ENCODE measurements around the gene HOXA6. TPM values are rescaled to one million over a fixed set of nuclear protein-coding genes. Genes with fewer than 3 reads are reported as not detected.

HOXA6 gene
- total and polyA plus RNA-seq, 9 of the 15 experiments (the other 6 are each of a cell fraction or from before 2014, with no cell fraction given), result not detected

DNA sequence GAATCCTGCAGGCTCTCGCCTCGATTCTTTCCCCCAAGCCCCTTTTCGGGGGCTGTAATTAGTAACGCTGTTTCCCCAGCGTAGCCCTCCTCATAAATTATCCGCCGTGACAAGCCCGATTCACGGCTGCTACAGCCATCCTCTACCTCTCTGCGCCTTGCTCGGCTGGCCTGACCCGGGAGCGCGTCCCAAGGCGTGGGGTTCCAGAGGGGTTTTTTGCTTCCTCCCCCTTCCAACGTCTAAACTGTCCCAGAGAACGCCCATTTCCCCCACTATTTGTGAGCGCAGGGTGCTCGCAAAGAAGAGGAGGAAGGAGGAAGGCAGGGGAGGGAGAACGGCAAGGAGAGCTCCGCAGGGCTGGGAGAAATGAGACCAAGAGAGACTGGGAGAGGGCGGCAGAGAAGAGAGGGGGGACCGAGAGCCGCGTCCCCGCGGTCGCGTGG is 5.0 kb downstream of the HOXA6 start:
- 21% methylated on average over 22 of the region's 29 CpGs for WGBS (ENCODE audit: insufficient coverage, low coverage, missing lambda C conversion rate)
- TF ChIP-seq KAT8 (IDR thresholded peaks at IDR 0.05; ENCODE audit: low read depth), result no peak
- TF ChIP-seq ARID1B (IDR thresholded peaks at IDR 0.05), result no peak
- TF ChIP-seq, protein P1, sequence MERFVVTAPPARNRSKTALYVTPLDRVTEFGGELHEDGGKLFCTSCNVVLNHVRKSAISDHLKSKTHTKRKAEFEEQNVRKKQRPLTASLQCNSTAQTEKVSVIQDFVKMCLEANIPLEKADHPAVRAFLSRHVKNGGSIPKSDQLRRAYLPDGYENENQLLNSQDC (CRISPR knock-in tag; IDR thresholded peaks at IDR 0.05), result no peak
- no peak for TF ChIP-seq ZNF140 (CRISPR knock-in tag; IDR thresholded peaks at IDR 0.05)
- no peak for TF ChIP-seq CHCHD3 (CRISPR knock-in tag; IDR thresholded peaks at IDR 0.05)
- TF ChIP-seq BCL6 (CRISPR knock-in tag; IDR thresholded peaks at IDR 0.05), result no peak
- no peak for TF ChIP-seq ZNF3 (CRISPR knock-in tag; IDR thresholded peaks at IDR 0.05)
- TF ChIP-seq ZNF696 (CRISPR knock-in tag; conservative IDR thresholded peaks at IDR 0.05), result no peak
- no peak for TF ChIP-seq KLF10 (CRISPR knock-in tag; IDR thresholded peaks at IDR 0.05)
- TF ChIP-seq JUNB (CRISPR knock-in tag; conservative IDR thresholded peaks at IDR 0.05), result no peak
- TF ChIP-seq POLR2AphosphoS5 (IDR thresholded peaks at IDR 0.05; ENCODE audit: control insufficient read depth, insufficient read depth, low read depth, low read length), result no peak
- TF ChIP-seq KLF13 (tag; IDR thresholded peaks at IDR 0.05; ENCODE audit: borderline replicate concordance, low read depth), result no peak
- H3K9me3 ChIP-seq (replicated peaks; ENCODE audit: control insufficient read depth, insufficient read depth, low read depth, low read length), result no peaks in the 10 kb centered on the region
- no peak overlapping the region for H3K27ac ChIP-seq (ENCODE audit: extremely low read depth, low read depth, low read length)
- intact Hi-C loops (cut with micrococcal nuclease) (no loop called here), in situ Hi-C loops (cut with MboI) (loop anchor here (10.0 kb wide), 1 partner anchor 288 kb away; no protein-coding TSS in a partner anchor)
- FAIRE-seq, result no peak
- no peak overlapping the region for H3K4me3 ChIP-seq
- no peak overlapping the region for H2AFZ ChIP-seq (ENCODE audit: low read depth, low read length)
- POLR2A ChIA-PET, result no interaction called here
- no peak overlapping the region for H3K9ac ChIP-seq (ENCODE audit: insufficient read depth in 1 of 2, low read depth in 2 of 2, low read length in 2 of 2)
- no TSS peak for BruUV-seq (replicated peaks)
- H3K9me1 ChIP-seq (ENCODE audit: control insufficient read depth, insufficient read depth, low read length), result no peaks in the 10 kb centered on the region
- H3K4me1 ChIP-seq (replicated peaks in 1 of 2; ENCODE audit: control insufficient read depth in 2 of 2, insufficient read depth in 2 of 2, low read length in 2 of 2), result peaks cover 0 to 20% of the 10 kb centered on the region in 2 experiments; a peak in 2 of 5 replicates
- ATAC-seq, result no peak
- CTCF ChIA-PET (ENCODE audit: low intra/inter-chr PET ratio), result no interaction called here
- no peak for DNase-seq (ENCODE audit: extremely low read depth in 1 of 4, low spot score in 3 of 4)
- H3K4me2 ChIP-seq (ENCODE audit: insufficient read depth, low read length), result no peak overlapping the region
- no peaks in the 10 kb centered on the region for H3K36me3 ChIP-seq (ENCODE audit: control insufficient read depth, insufficient read depth, low read length)
- H3K27me3 ChIP-seq (ENCODE audit: control insufficient read depth in 2 of 2, insufficient read depth in 2 of 2, low read length in 2 of 2), result peaks cover 27 to 83% of the 10 kb centered on the region in 2 experiments
- H4K20me1 ChIP-seq (replicated peaks; ENCODE audit: control insufficient read depth, insufficient read depth, low read length), result no peaks in the 10 kb centered on the region
- H3K79me2 ChIP-seq (ENCODE audit: control insufficient read depth, insufficient read depth, low read length), result no peaks in the 10 kb centered on the region
